NCI-H1694 treated with DMSO at 0.1 percent for 48 hours (cell line): ENCODE results near the gene DISP1.

Source experiments
- DNase-seq: peaks from one replicate; lab custom pipeline; 2025; lab: John Stamatoyannopoulos, UW

Gene DISP1

GRCh38 chr1:222861062-222861461, 46.2 kb downstream of the DISP1 start:
- DNase-seq, result no peak
